GM23338 (cell line): ENCODE results near the gene TMEM53. TPM values are rescaled to one million over a fixed set of nuclear protein-coding genes. Genes with fewer than 3 reads are reported as not detected.

ENCODE experiments used
- ATAC-seq: fragments of 200-7000 bp; cut with Tn5 transposase; 3 replicates; pipeline ENCODE4 v1.9.1; 2020
- DNase-seq: peaks from one replicate; pipeline ENCODE4 v3.0.0-alpha.2; 2015; ENCODE audit warnings: low spot score
- H2AFZ ChIP-seq: fragments of 200-600 bp; sonication (generic); 2 replicates; pipeline ENCODE4 v1.8.0; 2016; ENCODE audit warnings: antibody characterized with exemption, mild to moderate bottlenecking, moderate library complexity
- H3F3A ChIP-seq: fragments of 200-600 bp; sonication (generic); replicated peaks from 2 replicates; pipeline ENCODE4 v1.8.0; 2017; ENCODE audit warnings: antibody characterized with exemption, mixed run types, low read depth
- H3K27ac ChIP-seq: fragments of 200-600 bp; sonication (generic); 2 replicates; pipeline ENCODE4 v1.6.1; 2016; ENCODE audit warnings: low read depth
- H3K27me3 ChIP-seq: fragments of 200-600 bp; sonication (generic); 2 replicates; pipeline ENCODE4 v1.8.0; 2016; ENCODE audit warnings: mild to moderate bottlenecking, mixed run types, moderate library complexity; ENCODE audit not compliant: insufficient read depth
- H3K36me3 ChIP-seq: fragments of 200-600 bp; sonication (generic); 2 replicates; pipeline ENCODE4 v1.8.0; 2016; ENCODE audit warnings: mild to moderate bottlenecking; ENCODE audit not compliant: insufficient read depth
- H3K4me1 ChIP-seq: fragments of 200-600 bp; sonication (generic); 2 replicates; pipeline ENCODE4 v1.8.0; 2016; ENCODE audit warnings: mild to moderate bottlenecking, moderate library complexity; ENCODE audit not compliant: insufficient read depth
- H3K4me2 ChIP-seq: fragments of 200-600 bp; sonication (generic); 2 replicates; pipeline ENCODE4 v1.7.1; 2017; ENCODE audit warnings: mixed run types
- H3K4me3 ChIP-seq: fragments of 200-600 bp; sonication (generic); 2 replicates; pipeline ENCODE4 v1.6.1; 2016; ENCODE audit warnings: mixed run types
- H3K79me2 ChIP-seq: fragments of 200-600 bp; sonication (generic); replicated peaks from 2 replicates; pipeline ENCODE4 v1.8.0; 2017; ENCODE audit warnings: mild to moderate bottlenecking; ENCODE audit not compliant: insufficient read depth
- H3K9me2 ChIP-seq: fragments of 200-600 bp; sonication (generic); 2 replicates; pipeline ENCODE4 v1.8.0; 2017; ENCODE audit not compliant: insufficient read depth
- H4K20me1 ChIP-seq: fragments of 200-600 bp; sonication (generic); replicated peaks from 2 replicates; pipeline ENCODE4 v1.8.0; 2017; ENCODE audit warnings: mild to moderate bottlenecking; ENCODE audit not compliant: insufficient read depth
- H3K27ac Mint-ChIP-seq: 2 replicates; pipeline ENCODE4 v1.8.0; 2020; ENCODE audit warnings: inconsistent platforms, mild to moderate bottlenecking, moderate library complexity, mixed read lengths
- H3K27me3 Mint-ChIP-seq: 3 replicates; pipeline ENCODE4 v1.8.0; 2022; ENCODE audit warnings: low read depth, mild to moderate bottlenecking, moderate library complexity, mixed read lengths, inconsistent platforms; ENCODE audit not compliant: insufficient read depth, poor library complexity
- H3K36me3 Mint-ChIP-seq: 3 replicates; pipeline ENCODE4 v1.8.0; 2021; ENCODE audit warnings: low read depth, mild to moderate bottlenecking, inconsistent platforms, moderate library complexity, mixed read lengths
- H3K4me1 Mint-ChIP-seq: 3 replicates; pipeline ENCODE4 v1.8.0; 2020; ENCODE audit warnings: mild to moderate bottlenecking, inconsistent platforms, mixed read lengths
- H3K4me3 Mint-ChIP-seq: 3 replicates; pipeline ENCODE4 v1.8.0; 2021; ENCODE audit warnings: moderate library complexity, mild to moderate bottlenecking, inconsistent platforms, mixed read lengths
- H3K9me3 Mint-ChIP-seq: 3 replicates; pipeline ENCODE4 v1.8.0; 2020; ENCODE audit warnings: moderate library complexity, mild to moderate bottlenecking, inconsistent platforms, mixed read lengths
- CREB1 ChIP-seq: fragments of 250-450 bp; sonication (Bioruptor Pico); IDR thresholded peaks from 2 replicates; pipeline ENCODE4 v1.5.0; 2020; ENCODE audit warnings: low read depth, mild to moderate bottlenecking, moderate library complexity
- CTCF ChIP-seq, 2 experiments: fragments of 200-600 bp in 1 of 2; sonication (generic) in 1 of 2; conservative IDR thresholded peaks; 2 replicates each; pipeline versions ENCODE4 v1.5.1 to v1.6.1; 2016 to 2017; ENCODE audit warnings: antibody characterized with exemption in 2 of 2, low read depth in 2 of 2, mild to moderate bottlenecking in 2 of 2, moderate library complexity in 1 of 2
- EZH2 ChIP-seq: fragments of 200-600 bp; sonication (generic); IDR thresholded peaks from one replicate; pipeline ENCODE4 v1.8.0; 2017; ENCODE audit warnings: antibody characterized with exemption, mild to moderate bottlenecking, low read depth; ENCODE audit not compliant: unreplicated experiment
- EZH2phosphoT487 ChIP-seq: fragments of 200-600 bp; sonication (generic); IDR thresholded peaks from one replicate; pipeline ENCODE4 v1.8.1; 2018; ENCODE audit warnings: antibody characterized with exemption; ENCODE audit not compliant: unreplicated experiment
- POLR2AphosphoS5 ChIP-seq: IDR thresholded peaks from 2 replicates; pipeline ENCODE4 v1.6.1; 2016; ENCODE audit warnings: antibody characterized with exemption, low read depth
- ZNF114 ChIP-seq: fragments of 250-450 bp; sonication (Bioruptor Pico); IDR thresholded peaks from 2 replicates; pipeline ENCODE4 v1.5.0; 2020; ENCODE audit warnings: mild to moderate bottlenecking, moderate library complexity
- ZNF462 ChIP-seq: fragments of 250-450 bp; sonication (Bioruptor Pico); IDR thresholded peaks from 2 replicates; pipeline ENCODE4 v1.5.0; 2020; ENCODE audit warnings: mild to moderate bottlenecking, moderate library complexity
- polyA plus RNA-seq: library from polyadenylated mRNA; unstranded; fragments of >200 nt; fragmentation: Nextera tagmentation; extraction: Ambion mirVana; gene quantifications from 2 replicates; pipeline ENCODE4 v1.2.1, GENCODE V29; 2016
- total RNA-seq: library from RNA; depleted of rRNA; stranded (reverse); fragments of >200 nt; shearing (Covaris generic); gene quantifications from 2 replicates; pipeline ENCODE4 v1.2.3, GENCODE V29; 2014

Gene TMEM53
- total and polyA plus RNA-seq, 2 experiments from 2014 or later = 15.4 to 20.8 TPM

GRCh38 chr1:44652445-44653106 is 21.7 kb downstream of the TMEM53 start:
- Mint-ChIP-seq H3K9me3 (no peaks in the 10 kb centered on the region), H3K4me3 (no peak overlapping the region), H3K36me3 (peaks cover 32% of the 10 kb centered on the region), H3K27me3 (peaks cover 13% of the 10 kb centered on the region), H3K27ac (0 out of 2 replicates have a peak overlapping the region, but pooled peaks have one; percentile 28), H3K4me1 (peaks cover 41% of the 10 kb centered on the region)
- Histone ChIP-seq H3K4me2 (no peak overlapping the region), H3F3A (peaks cover 10% of the 10 kb centered on the region; the same call in 1 of the 2 replicates), H3K27ac (peak overlapping the region; percentile 84; the same call in 1 of the 2 replicates), H4K20me1 (peaks cover 12% of the 10 kb centered on the region), H3K4me1 (peaks cover 14% of the 10 kb centered on the region; the same call in 1 of the 2 replicates), H3K36me3 (peaks cover 7% of the 10 kb centered on the region; the same call in 1 of the 2 replicates), H3K4me3 (no peak overlapping the region), H3K27me3 (no peaks in the 10 kb centered on the region), H3K79me2 (no peaks in the 10 kb centered on the region), H2AFZ (no peak overlapping the region), H3K9me2 (no peaks in the 10 kb centered on the region)
- DNase-seq = peak; percentile 86
- TF ChIP-seq EZH2phosphoT487 (no peak), CREB1 (0 out of 2 replicates have a peak, but pooled peaks have one; percentile 18), ZNF462 (CRISPR knock-in tag) (no peak), POLR2AphosphoS5 (no peak; the same call in none of the 2 replicates), ZNF114 (no peak), CTCF (conservative IDR thresholded peaks at IDR 0.05; ENCODE audit: low read depth in 2 of 2) (peak; percentile 96 to 99), EZH2 (no peak)
- peak; percentile 79 for ATAC-seq
